ENCODE data around the gene LAMA2. TPM values are rescaled to one million over a fixed set of nuclear protein-coding genes. Genes with fewer than 3 reads are reported as not detected.

Gene LAMA2
- total RNA-seq, 1 donor from 2014 or later, result 1.8 TPM

GRCh38 chr6:129490521-129491255 lies 607.8 kb downstream of the LAMA2 start:
- no peak for TF ChIP-seq EZH2 (IDR thresholded peaks at IDR 0.05; ENCODE audit: insufficient read depth, low read length)
- TF ChIP-seq CTCF (IDR thresholded peaks at IDR 0.05; ENCODE audit: insufficient read depth, low read depth, low read length), result no peak

GRCh38 chr6:129491436-129491835 lies 608.5 kb downstream of the LAMA2 start:
- no peaks in the 10 kb centered on the region for H3K9me3 Mint-ChIP-seq (ENCODE audit: unreplicated experiment)
- Histone ChIP-seq H3K4me3 (ENCODE audit: insufficient read depth, low read depth, low read length) (peak overlapping the region; percentile 34), H3K4me1 (ENCODE audit: insufficient read depth, low read length) (peaks cover 40% of the 10 kb centered on the region), H3K36me3 (ENCODE audit: insufficient read depth, low read length) (no peaks in the 10 kb centered on the region), H3K4me2 (ENCODE audit: low read length) (peak overlapping the region; percentile 91), H4K20me1 (ENCODE audit: insufficient read depth, low read length) (no peaks in the 10 kb centered on the region), H3K9ac (ENCODE audit: low read length) (peak overlapping the region; percentile 93), H3K9me3 (ENCODE audit: insufficient read depth, low read depth, low read length) (no peaks in the 10 kb centered on the region), H3K27ac (ENCODE audit: low read depth, low read length) (peak overlapping the region; percentile 100), H3K27me3 (ENCODE audit: insufficient read depth, low read length) (no peaks in the 10 kb centered on the region), H3K79me2 (ENCODE audit: insufficient read depth, low read length) (no peaks in the 10 kb centered on the region), H2AFZ (ENCODE audit: low read depth, low read length) (peak overlapping the region; percentile 16)
- H3K27me3 Mint-ChIP-seq (ENCODE audit: low read depth, unreplicated experiment), result no peaks in the 10 kb centered on the region
- H3K27ac Mint-ChIP-seq (ENCODE audit: unreplicated experiment), result peak overlapping the region; percentile 99
- peaks cover 49% of the 10 kb centered on the region for H3K4me1 Mint-ChIP-seq (ENCODE audit: low read depth, unreplicated experiment)
- H3K4me3 Mint-ChIP-seq (ENCODE audit: unreplicated experiment), result peak overlapping the region; percentile 68
- FAIRE-seq (peak; percentile 17), DNase-seq (ENCODE audit: low read depth) (peak; percentile 71)
- TF ChIP-seq EZH2 (IDR thresholded peaks at IDR 0.05; ENCODE audit: insufficient read depth, low read length), result no peak
- TF ChIP-seq CTCF (IDR thresholded peaks at IDR 0.05; ENCODE audit: insufficient read depth, low read depth, low read length), result no peak
- H3K36me3 Mint-ChIP-seq (ENCODE audit: low read depth, unreplicated experiment), result peaks cover 3% of the 10 kb centered on the region

More at GRCh38 chr6:129490521-129491255, 607.8 kb downstream of the LAMA2 start:
- Histone ChIP-seq H3K4me3 (ENCODE audit: insufficient read depth, low read depth, low read length) (peak overlapping the region; percentile 62), H3K4me1 (ENCODE audit: insufficient read depth, low read length) (peaks cover 40% of the 10 kb centered on the region), H3K27ac (ENCODE audit: low read depth, low read length) (peak overlapping the region; percentile 100), H3K27me3 (ENCODE audit: insufficient read depth, low read length) (no peaks in the 10 kb centered on the region), H3K9ac (ENCODE audit: low read length) (peak overlapping the region; percentile 93), H3K4me2 (ENCODE audit: low read length) (peak overlapping the region; percentile 91), H3K36me3 (ENCODE audit: insufficient read depth, low read length) (no peaks in the 10 kb centered on the region), H2AFZ (ENCODE audit: low read depth, low read length) (no peak overlapping the region), H3K9me3 (ENCODE audit: insufficient read depth, low read depth, low read length) (no peaks in the 10 kb centered on the region), H3K79me2 (ENCODE audit: insufficient read depth, low read length) (no peaks in the 10 kb centered on the region), H4K20me1 (ENCODE audit: insufficient read depth, low read length) (no peaks in the 10 kb centered on the region)
- DNase-seq (ENCODE audit: low read depth), result peak; percentile 97
- H3K4me1 Mint-ChIP-seq (ENCODE audit: low read depth, unreplicated experiment), result peaks cover 56% of the 10 kb centered on the region
- H3K4me3 Mint-ChIP-seq (ENCODE audit: unreplicated experiment), result peak overlapping the region; percentile 68
- no peaks in the 10 kb centered on the region for H3K27me3 Mint-ChIP-seq (ENCODE audit: low read depth, unreplicated experiment)
- H3K36me3 Mint-ChIP-seq (ENCODE audit: low read depth, unreplicated experiment), result peaks cover 2% of the 10 kb centered on the region
- peak overlapping the region; percentile 99 for H3K27ac Mint-ChIP-seq (ENCODE audit: unreplicated experiment)
- FAIRE-seq, result peak; percentile 99
- no peaks in the 10 kb centered on the region for H3K9me3 Mint-ChIP-seq (ENCODE audit: unreplicated experiment)

- no peaks in the 10 kb centered on the region for H3K9me3 ChIP-seq (ENCODE audit: insufficient read depth, low read depth, low read length)
- H3K27me3 Mint-ChIP-seq (ENCODE audit: low read depth, unreplicated experiment), result no peaks in the 10 kb centered on the region
- peaks cover 49% of the 10 kb centered on the region for H3K4me1 Mint-ChIP-seq (ENCODE audit: low read depth, unreplicated experiment)
- H3K27me3 ChIP-seq (ENCODE audit: insufficient read depth, low read length), result no peaks in the 10 kb centered on the region
- no peaks in the 10 kb centered on the region for H3K36me3 ChIP-seq (ENCODE audit: insufficient read depth, low read length)
- no peak overlapping the region for H3K4me2 ChIP-seq (ENCODE audit: low read length)
- H3K36me3 Mint-ChIP-seq (ENCODE audit: low read depth, unreplicated experiment), result peaks cover 3% of the 10 kb centered on the region
- H3K4me3 ChIP-seq (ENCODE audit: insufficient read depth, low read depth, low read length), result no peak overlapping the region
- FAIRE-seq, result no peak
- no peak overlapping the region for H2AFZ ChIP-seq (ENCODE audit: low read depth, low read length)
- no peak overlapping the region for H3K9ac ChIP-seq (ENCODE audit: low read length)
- H4K20me1 ChIP-seq (ENCODE audit: insufficient read depth, low read length), result no peaks in the 10 kb centered on the region
- peaks cover 40% of the 10 kb centered on the region for H3K4me1 ChIP-seq (ENCODE audit: insufficient read depth, low read length)
- no peaks in the 10 kb centered on the region for H3K79me2 ChIP-seq (ENCODE audit: insufficient read depth, low read length)
- DNase-seq (ENCODE audit: low read depth), result peak; percentile 23
- H3K27ac ChIP-seq (ENCODE audit: low read depth, low read length), result peak overlapping the region; percentile 100
- H3K9me3 Mint-ChIP-seq (ENCODE audit: unreplicated experiment), result no peaks in the 10 kb centered on the region
- no peak overlapping the region for H3K4me3 Mint-ChIP-seq (ENCODE audit: unreplicated experiment)
- peak overlapping the region; percentile 99 for H3K27ac Mint-ChIP-seq (ENCODE audit: unreplicated experiment)
- TF ChIP-seq CTCF (IDR thresholded peaks at IDR 0.05; ENCODE audit: insufficient read depth, low read depth, low read length), result no peak
- TF ChIP-seq EZH2 (IDR thresholded peaks at IDR 0.05; ENCODE audit: insufficient read depth, low read length), result no peak
These were observed 609.3 kb downstream of the LAMA2 start for GRCh38 chr6:129492260-129492659.
